ENCODE measurements around the gene MAP2. TPM values are rescaled to one million over a fixed set of nuclear protein-coding genes. Genes with fewer than 3 reads are reported as not detected.
A peak's percentile ranks its signal among the peaks of the same experiment; 100 is the strongest.

MAP2 gene
- total RNA-seq, 1 experiment from 2014 or later: 7.4 TPM

GRCh38 chr2:209463226-209463625, 39.4 kb downstream of the MAP2 start:
- no peak for DNase-seq (ENCODE audit: low read depth, low spot score)
- BruUV-seq (replicated peaks): no TSS peak
- H3K4me2 ChIP-seq (ENCODE audit: low read length): no peak overlapping the region
- H3K4me1 ChIP-seq (ENCODE audit: control insufficient read depth in 1 of 2, insufficient read depth in 2 of 2, low read length in 2 of 2): peaks cover 5 to 7% of the 10 kb centered on the region in 2 experiments; a peak in 3 of 4 replicates
- peak; percentile 66 for ATAC-seq
- no peaks in the 10 kb centered on the region for H3K79me2 ChIP-seq (ENCODE audit: insufficient read depth, low read length)
- no peaks in the 10 kb centered on the region for H3K27me3 ChIP-seq (ENCODE audit: insufficient read depth, low read length)
- no peaks in the 10 kb centered on the region for H3K9me3 ChIP-seq (ENCODE audit: control insufficient read depth in 1 of 2, insufficient read depth in 1 of 2, low read depth in 1 of 2, low read length in 2 of 2)
- POLR2A ChIA-PET: no interaction called here
- no peak overlapping the region for H3K4me3 ChIP-seq (replicated peaks in 1 of 2; ENCODE audit: low read depth in 1 of 2, low read length in 2 of 2)
- CTCF ChIA-PET: interaction anchor here (1.4 kb wide), 1 partner anchor 23 kb away, joined by 3 read pairs; no protein-coding TSS in a partner anchor
- H3K9ac ChIP-seq (ENCODE audit: low read length): no peak overlapping the region
- RAD21 ChIA-PET (ENCODE audit: low non-redundant PET in 1 of 2, low total read pairs in 2 of 2, uncharacterized antibody in 2 of 2, unreplicated experiment in 2 of 2): no interaction called here
- intact Hi-C loops (cut with micrococcal nuclease): no loop called here
- H3K9me2 ChIP-seq (ENCODE audit: insufficient read depth): no peaks in the 10 kb centered on the region; the same call in 1 of the 2 replicates
- TF ChIP-seq ELF1 (IDR thresholded peaks at IDR 0.05; ENCODE audit: borderline replicate concordance, low read depth) (no peak), SIN3A (IDR thresholded peaks at IDR 0.05; ENCODE audit: low read depth) (no peak), RAD21 (IDR thresholded peaks at IDR 0.05; ENCODE audit: low read depth) (peak; percentile 8; the same call in 1 of the 2 replicates), CTCF (IDR thresholded peaks at IDR 0.05 in 2 of 3, conservative IDR thresholded peaks at IDR 0.05 in 1 of 3; ENCODE audit: borderline replicate concordance in 1 of 3, insufficient read depth in 1 of 3, low read depth in 2 of 3, low read length in 2 of 3) (peak in 2 of 3 experiments; percentile 39 to 40; a peak in 3 of 6 replicates), YY1 (IDR thresholded peaks at IDR 0.05; ENCODE audit: extremely low read depth, insufficient replicate concordance, low read depth, low read length) (no peak), CEBPB (IDR thresholded peaks at IDR 0.05; ENCODE audit: low read depth) (no peak)
- no peak overlapping the region for H3K27ac ChIP-seq (ENCODE audit: low read depth, low read length)
- H4K20me1 ChIP-seq (ENCODE audit: insufficient read depth): no peaks in the 10 kb centered on the region
- H2AFZ ChIP-seq (ENCODE audit: low read depth, low read length, poor library complexity, severe bottlenecking): no peak overlapping the region
- no peaks in the 10 kb centered on the region for H3K36me3 ChIP-seq (ENCODE audit: control insufficient read depth in 1 of 2, insufficient read depth in 2 of 2, low read length in 2 of 2)

- Histone ChIP-seq H3K4me2 (ENCODE audit: low read length) (no peak overlapping the region), H3K9ac (ENCODE audit: low read length) (no peak overlapping the region), H3K9me2 (ENCODE audit: insufficient read depth) (no peaks in the 10 kb centered on the region; the same call in 1 of the 2 replicates), H3K79me2 (ENCODE audit: insufficient read depth, low read length) (no peaks in the 10 kb centered on the region), H4K20me1 (ENCODE audit: insufficient read depth) (no peaks in the 10 kb centered on the region), H3K4me3 (replicated peaks in 1 of 2; ENCODE audit: low read depth in 1 of 2, low read length in 2 of 2) (no peak overlapping the region), H3K36me3 (ENCODE audit: control insufficient read depth in 1 of 2, insufficient read depth in 2 of 2, low read length in 2 of 2) (no peaks in the 10 kb centered on the region), H3K27me3 (ENCODE audit: insufficient read depth, low read length) (no peaks in the 10 kb centered on the region), H2AFZ (ENCODE audit: low read depth, low read length, poor library complexity, severe bottlenecking) (no peak overlapping the region), H3K4me1 (ENCODE audit: control insufficient read depth in 1 of 2, insufficient read depth in 2 of 2, low read length in 2 of 2) (peaks cover 5 to 7% of the 10 kb centered on the region in 2 experiments; a peak in 3 of 4 replicates), H3K27ac (ENCODE audit: low read depth, low read length) (no peak overlapping the region), H3K9me3 (ENCODE audit: control insufficient read depth in 1 of 2, insufficient read depth in 1 of 2, low read depth in 1 of 2, low read length in 2 of 2) (no peaks in the 10 kb centered on the region)
- DNase-seq (ENCODE audit: low read depth, low spot score) (no peak), ATAC-seq (no peak)
- ChIA-PET POLR2A (no interaction called here), RAD21 (ENCODE audit: low non-redundant PET in 1 of 2, low total read pairs in 2 of 2, uncharacterized antibody in 2 of 2, unreplicated experiment in 2 of 2) (no interaction called here), CTCF (interaction anchor here (1.0 kb wide), 1 partner anchor 40 kb away, joined by 3 read pairs; the partner anchor contains the start of gene MAP2)
- BruUV-seq (replicated peaks): no TSS peak
- intact Hi-C loops (cut with micrococcal nuclease): no loop called here
- TF ChIP-seq SIN3A (IDR thresholded peaks at IDR 0.05; ENCODE audit: low read depth) (no peak), POLR2A (IDR thresholded peaks at IDR 0.05; ENCODE audit: borderline replicate concordance, extremely low read depth, insufficient read depth, insufficient read length) (no peak), REST (IDR thresholded peaks at IDR 0.05; ENCODE audit: low read depth) (no peak), CEBPB (IDR thresholded peaks at IDR 0.05; ENCODE audit: low read depth) (no peak), ZBTB33 (IDR thresholded peaks at IDR 0.05; ENCODE audit: extremely low read depth, insufficient replicate concordance, low read length) (no peak), CBX3 (IDR thresholded peaks at IDR 0.05; ENCODE audit: low read depth) (no peak), ATF3 (IDR thresholded peaks at IDR 0.05) (no peak), EZH2phosphoT487 (IDR thresholded peaks at IDR 0.05; ENCODE audit: borderline replicate concordance) (no peak)
These were observed 40.0 kb downstream of the MAP2 start for GRCh38 chr2:209463835-209464234.
